SH-SY5Y (cell line): ENCODE data around the gene TAF8.

Experiments
- GATA2 ChIP-seq: IDR thresholded peaks from 2 replicates; pipeline ENCODE4 v1.6.1; 2011; ENCODE audit warnings: mild to moderate bottlenecking, low read depth, low read length
- GATA3 ChIP-seq: IDR thresholded peaks from 2 replicates; pipeline ENCODE4 v1.6.1; 2011; ENCODE audit warnings: low read depth, mild to moderate bottlenecking, low read length, moderate library complexity

- TF ChIP-seq GATA2 (no peak), GATA3 (no peak)
Observed at GRCh38 chr6:42001506-42001905, 48.8 kb upstream of the TAF8 start.
